CD4-positive, alpha-beta T cell treated with Interleukin-21 for 1 hour (primary cell): ENCODE results near the gene ENPP1.
"Not testable (repeated sequence)": the region's sequence is repeated elsewhere in the genome, so short reads cannot be mapped to it uniquely, and the experiment has no call there.

Source experiments
- DNase-seq: peaks from one replicate; pipeline ENCODE4 v3.0.0-alpha.2; 2020

The ENPP1 gene

DNA sequence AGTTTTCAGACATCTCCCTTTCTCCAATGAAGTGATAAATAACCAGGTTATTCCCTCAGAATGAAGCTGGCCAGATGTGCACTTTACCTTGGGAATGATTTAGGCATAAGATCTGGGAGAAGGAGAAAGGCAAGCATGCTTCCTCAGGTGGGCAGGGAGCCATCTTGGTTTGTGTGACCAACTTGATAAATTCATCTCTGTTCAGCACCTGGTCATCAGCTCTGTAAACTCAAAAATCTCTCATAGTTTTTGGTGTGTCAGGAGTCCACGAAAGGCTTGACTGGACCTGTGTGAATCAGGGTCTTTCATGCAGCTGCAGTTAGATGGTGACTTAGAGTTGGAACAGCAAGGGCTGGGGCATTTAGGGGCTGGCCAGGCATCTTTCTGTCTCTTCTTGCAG, 24.5 kb downstream of the ENPP1 start:
- DNase-seq, result no peak

DNA sequence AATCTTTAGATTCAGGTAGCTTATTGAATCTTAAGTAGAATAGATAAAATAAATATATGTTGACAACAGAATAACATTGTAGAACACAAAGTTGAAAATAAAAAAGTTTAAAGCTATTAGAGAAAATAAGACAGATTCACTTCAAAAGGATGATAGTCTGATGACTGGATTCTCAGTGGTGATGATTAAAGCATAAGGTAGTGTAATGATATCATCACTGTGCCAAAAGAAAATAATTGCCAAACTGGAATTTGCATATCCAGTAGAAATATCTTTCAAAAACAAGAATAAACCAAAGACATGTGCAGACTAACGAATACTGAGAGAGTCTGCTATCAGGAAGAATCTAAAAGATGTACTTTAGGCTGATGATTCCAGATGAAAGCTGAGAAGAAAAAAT, 30.2 kb downstream of the ENPP1 start:
- DNase-seq, result no peak

DNA sequence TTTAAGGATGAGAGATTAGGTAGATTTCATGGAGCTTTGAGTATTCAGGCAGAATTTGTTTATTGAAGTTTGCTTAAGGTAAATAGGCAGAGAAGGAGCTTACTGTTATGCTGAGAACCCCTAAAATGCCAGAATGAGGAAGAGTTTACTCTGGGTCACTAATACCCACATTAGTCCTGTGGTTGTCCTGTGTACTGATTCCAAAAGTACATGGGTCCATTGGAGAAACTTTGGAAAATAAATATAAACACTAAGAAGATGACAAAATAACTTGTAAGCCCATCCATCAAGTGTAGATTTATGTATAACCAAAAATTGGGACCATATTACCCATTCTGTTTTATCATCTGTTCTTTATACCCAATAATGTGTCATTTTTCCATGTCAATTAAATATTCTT, 31.6 kb downstream of the ENPP1 start:
- no peak for DNase-seq

DNA sequence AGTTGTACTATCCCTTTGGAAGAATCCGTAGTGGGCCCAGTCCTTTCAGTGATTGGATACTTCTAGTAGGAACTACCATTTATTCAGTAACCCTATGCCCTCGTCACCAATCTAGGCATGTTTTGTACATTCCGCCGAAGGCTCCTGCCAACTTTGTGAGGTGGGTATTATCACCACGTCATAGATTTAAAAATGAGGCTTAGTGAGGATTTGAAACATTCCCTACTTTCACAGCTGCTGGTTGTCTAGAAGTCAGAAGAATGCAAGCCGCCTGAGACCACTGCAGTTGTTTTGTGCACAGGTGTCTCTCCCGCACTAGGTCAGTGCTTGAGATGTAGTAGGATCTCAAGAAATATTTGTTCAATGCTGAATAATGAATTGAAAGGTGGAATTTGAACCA, 32.6 kb downstream of the ENPP1 start:
- no peak for DNase-seq

DNA sequence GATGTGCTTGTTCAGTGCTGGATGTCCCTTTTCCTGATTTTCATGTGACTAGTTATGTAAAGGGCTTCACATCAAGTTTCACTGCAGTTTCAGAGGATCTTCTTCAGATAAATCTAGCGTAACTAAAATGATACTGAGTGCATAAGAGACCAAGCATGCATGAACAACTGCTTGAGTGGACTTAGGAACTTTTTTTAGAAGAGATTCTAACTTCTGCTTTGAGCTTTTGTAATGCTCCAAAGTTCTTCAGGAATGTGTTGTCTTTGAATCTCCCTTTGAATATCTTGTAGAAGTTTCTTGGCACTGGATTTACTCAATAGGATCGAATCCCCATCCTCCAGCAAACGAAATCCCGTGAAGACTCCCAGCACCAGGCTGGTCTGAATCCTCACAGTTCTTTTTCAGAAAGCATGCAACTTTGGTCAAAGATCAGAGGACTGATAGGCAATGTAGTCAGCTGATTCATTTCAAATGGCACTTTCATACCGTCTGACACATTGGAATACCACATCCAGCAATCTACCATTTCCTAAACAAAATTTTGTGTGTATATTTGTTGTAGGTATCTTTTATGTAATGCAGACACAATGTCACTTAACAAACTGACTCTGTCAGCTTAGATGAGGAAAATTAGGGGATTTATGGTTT, 33.2 kb downstream of the ENPP1 start:
- no peak for DNase-seq

DNA sequence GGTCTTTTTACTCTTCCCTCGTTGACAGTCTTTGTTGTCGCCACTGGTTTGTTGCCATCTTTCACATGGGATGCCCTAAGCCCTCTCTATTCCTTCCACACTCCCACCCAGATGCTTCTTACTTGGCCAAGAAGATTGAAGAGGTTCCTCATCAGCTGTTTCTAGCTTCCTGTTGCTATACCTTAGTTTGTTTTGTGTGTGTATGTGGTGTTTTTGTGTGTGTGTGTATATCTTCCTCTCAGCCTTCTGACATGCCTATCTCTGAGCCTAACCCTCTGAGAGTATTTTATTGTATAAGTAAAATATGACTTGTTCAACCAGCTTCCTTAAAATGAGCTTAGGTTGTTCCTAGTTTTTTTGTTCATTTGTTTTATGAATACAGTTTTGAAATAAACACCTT, 35.9 kb downstream of the ENPP1 start:
- no peak for DNase-seq

DNA sequence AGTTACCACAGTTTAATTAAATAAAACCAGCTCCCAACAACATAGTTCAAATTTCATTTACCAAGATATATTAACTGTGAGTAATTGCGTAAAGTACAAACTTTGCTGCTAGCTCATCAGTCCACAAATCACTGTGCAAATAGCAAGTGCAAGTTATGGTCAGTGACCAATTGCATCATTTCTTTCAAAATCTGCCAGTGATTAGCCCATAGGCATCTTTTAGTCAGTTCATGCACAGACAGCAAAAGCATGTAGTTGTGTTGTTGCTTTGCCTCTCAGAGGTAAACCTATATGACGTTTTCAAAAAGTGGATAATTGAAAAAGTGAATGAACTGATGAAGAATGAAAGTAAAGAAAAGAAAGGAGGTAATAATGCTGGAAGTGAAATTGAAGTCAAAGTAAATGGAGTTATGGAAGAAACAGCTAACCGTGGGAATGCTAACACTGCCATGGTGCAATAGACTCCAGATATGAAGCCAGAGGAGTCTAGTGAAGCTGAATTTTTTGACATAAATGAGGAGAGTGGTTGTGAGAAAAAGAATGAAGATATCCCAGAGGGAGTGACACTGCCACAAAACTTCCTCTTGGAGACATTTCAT, 36.5 kb downstream of the ENPP1 start:
- no peak for DNase-seq

DNA sequence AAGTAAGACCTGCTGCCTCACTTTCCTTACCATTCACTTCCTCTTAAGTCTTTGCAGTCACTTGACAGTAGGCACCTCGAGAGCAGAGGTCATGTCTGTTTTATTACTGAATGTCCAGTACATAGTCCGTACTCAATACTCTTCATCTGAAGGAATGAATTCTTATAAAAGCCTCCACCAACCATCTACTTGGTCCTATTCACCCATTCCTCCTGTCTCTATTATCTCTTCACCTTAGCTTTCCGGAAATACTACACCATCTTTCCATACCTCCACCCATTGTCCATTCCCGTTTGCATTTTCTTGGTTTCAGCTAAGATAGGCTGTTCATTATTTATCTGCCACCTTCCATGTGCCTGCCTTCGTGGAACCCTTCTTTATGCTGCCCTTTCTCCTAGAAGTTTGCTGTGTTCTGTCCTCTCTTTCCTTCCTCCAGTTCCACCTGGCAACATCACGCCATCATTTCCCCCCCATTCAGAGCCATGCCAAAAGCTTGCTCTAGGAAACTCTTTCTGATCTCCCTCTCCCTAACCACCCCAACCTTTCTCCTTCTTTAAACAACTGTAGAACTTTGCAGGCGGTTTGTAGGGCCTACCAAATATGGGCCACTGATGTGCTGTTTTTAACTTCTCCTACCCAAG, 38.3 kb downstream of the ENPP1 start:
- no peak for DNase-seq

DNA sequence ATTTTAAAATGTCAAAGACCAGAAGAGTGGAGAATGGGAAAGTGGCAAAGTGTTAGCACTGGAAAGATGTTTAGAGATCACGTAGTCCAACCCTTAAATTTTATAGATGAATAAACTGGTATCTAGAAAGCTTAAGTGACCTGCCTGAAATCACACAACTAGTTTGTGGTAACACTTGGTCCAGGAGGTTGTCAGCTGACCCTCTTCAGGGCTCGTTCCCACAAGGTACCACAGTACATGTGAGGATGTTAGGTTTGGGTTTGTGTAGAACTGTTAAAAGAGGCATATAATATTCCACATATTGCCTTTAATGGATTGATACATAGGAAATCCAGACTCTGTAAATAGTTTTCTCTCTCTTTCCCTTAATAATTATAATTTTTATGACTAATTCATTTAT, 39.1 kb downstream of the ENPP1 start:
- DNase-seq, result no peak

DNA sequence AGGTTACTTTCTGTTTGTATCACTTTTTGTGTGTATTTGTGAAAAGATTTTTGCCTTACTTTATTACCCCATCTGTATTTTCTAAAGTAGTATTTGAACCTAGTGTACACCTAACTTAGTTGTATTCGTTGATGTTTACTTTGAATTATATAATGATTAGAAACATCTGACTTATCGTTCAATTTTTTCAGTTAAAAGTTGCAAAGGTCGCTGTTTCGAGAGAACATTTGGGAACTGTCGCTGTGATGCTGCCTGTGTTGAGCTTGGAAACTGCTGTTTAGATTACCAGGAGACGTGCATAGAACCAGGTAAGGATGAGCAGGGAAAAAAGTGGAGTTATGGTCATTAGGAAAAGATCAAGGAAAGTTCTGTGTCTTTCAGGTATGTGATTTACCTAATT, 42.0 kb downstream of the ENPP1 start:
- no peak for DNase-seq

DNA sequence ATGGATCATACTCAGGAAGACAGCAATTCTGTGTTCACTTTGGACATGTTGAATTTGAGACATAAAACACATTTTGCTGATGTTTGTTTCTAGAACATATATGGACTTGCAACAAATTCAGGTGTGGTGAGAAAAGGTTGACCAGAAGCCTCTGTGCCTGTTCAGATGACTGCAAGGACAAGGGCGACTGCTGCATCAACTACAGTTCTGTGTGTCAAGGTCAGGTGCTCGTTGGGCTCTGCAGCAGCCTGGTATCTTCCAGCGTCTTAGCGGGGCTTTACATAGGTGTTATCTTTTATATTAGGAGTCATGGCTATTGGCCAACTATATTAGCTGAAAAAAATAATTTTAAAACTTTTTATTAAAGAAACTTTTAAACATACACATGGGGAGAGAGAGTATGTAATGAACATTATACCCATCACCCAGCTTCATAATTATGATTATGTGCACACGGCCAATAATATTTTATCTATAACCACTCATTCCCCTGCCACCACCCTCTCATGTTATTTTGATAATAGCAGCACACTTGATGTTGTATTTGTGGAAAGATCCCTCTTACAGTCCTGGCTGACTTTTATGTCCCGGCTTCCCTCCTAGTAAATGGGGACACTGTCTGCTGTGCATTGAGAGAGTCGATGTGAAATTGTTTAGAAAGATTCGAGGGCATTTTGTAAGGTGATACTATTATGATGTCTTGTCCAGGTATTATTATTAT, 43.4 kb downstream of the ENPP1 start:
- no peak for DNase-seq

DNA sequence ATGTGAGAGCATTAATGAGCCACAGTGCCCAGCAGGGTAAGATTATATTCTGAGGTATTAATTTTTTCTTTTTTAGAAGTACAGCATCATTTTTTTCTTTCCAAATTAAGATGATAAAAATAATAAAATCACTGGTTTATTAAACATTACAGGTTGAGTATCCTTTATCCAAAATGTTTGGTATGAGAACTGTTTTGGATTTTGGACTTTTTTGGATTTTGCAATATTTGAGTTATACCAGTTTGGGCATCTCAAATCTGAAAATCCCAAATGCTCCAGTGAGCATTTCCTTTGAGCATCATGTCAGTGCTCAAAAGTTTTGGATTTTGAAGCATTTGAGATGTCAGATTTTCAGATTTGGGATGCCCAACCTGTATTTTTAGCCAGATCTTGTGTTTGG, 44.4 kb downstream of the ENPP1 start:
- no peak for DNase-seq

DNA sequence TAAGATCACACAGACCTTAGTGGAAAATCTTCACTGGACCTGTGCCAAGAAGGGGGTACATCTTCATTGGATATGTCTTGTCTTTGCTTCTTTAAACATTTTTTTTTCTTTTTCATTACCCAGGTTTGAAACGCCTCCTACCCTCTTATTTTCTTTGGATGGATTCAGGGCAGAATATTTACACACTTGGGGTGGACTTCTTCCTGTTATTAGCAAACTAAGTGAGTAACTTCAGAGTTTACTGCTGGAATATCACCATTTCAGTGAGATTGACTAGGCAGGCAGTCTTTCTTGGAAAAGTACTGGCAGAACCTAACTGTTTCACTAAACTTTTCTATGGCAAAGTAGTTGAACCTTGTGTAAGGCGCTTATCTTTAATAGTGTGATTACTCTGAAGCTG, 47.0 kb downstream of the ENPP1 start:
- DNase-seq, result no peak

DNA sequence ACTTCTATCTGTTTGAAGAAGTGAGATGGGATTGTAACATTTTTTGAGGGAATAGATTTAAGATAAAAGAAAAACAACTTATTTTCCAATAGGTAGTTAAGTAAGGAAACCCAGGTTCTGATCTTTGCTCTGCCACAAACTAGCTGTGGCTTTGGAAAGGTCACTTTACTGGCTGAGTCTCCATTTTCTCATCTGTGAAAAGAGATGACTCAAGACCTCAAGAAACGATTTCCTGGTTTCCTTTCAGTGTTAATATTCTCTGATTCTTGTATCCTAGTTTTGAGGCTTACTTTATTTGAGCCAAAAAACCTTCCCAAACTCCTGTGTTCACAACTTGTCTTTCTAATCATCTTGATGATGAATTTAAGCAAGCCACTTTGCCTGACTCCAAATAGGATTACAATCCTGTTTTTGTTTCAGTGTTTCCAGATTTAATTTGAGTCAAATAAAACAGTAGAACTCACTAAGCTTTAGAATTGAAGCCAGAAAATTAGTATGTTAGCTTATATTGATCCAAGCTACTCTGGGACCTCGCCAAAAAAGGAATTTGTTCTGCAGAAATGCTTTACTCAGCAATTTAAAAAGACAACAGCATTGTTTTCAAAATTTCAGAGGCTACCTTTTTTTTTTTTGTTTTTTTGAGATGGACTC, 51.1 kb downstream of the ENPP1 start:
- no peak for DNase-seq

DNA sequence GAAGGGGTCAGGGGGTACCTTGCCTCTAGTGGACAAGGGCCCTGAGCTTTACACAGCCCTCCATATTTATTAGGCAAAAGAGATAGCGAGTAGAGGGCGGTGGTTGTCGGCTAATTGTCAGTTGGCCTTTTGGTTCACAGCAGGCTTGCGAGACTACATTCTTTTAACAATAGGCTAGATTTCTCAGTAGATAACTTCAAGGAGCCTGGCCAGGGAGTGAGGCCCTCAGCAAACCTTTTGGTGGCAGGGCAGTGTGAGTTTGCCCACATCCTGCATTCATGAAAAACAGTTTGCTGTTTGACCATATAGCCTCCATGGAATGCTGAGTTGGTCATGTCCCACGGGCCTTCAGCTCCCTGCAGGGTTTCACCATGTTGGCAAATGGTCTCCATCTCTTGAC, 51.8 kb downstream of the ENPP1 start:
- DNase-seq, result not testable (repeated sequence)

DNA sequence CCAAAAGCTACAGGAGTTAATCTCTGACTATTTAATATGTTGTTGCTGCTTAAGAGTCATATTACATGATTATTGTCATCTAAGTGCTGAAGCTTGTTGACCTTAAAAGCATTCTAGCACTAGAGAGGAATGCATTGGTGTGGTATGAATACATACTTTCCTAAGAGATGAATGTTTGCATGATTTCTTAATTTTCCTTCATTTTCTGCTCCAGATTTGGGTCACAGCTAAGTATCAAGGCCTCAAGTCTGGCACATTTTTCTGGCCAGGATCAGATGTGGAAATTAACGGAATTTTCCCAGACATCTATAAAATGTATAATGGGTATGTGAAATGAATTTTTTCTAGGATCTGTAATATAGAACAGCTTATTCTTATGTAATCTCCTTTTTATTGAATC, 53.6 kb downstream of the ENPP1 start:
- no peak for DNase-seq

DNA sequence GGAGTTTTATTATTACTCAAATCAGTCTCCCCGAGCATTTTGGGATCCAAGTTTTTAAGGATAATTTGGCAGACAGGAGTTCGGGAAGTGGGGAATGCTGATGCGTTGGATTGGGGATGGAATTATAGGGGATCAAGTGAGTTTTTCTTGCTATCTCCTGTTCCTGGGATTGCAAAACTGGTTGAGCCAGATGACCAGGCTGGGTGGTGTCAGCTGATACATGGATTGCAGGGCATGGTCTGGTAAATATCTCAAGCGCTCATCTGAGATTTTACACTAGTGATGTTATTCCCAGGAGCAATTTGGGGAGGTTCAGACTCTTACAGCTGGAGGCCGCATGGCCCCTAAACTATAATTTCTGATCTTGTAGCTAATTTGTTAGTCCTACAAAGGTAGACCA, 54.7 kb downstream of the ENPP1 start:
- no peak for DNase-seq

DNA sequence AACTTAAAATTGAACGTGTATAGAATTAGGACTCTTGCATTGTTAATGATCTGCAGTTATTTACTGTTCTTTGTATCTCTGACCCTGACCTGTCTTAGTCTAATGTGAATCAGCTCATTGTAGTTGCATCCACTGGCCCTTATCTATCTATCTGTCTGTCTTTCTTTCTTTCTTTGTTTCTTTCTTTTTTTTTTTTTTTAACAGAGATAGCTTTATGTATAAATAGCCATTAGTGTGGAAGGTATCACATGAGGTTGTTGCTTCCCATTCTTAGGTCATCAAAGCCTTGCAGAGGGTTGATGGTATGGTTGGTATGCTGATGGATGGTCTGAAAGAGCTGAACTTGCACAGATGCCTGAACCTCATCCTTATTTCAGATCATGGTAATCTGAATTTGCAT, 59.9 kb downstream of the ENPP1 start:
- DNase-seq, result no peak

DNA sequence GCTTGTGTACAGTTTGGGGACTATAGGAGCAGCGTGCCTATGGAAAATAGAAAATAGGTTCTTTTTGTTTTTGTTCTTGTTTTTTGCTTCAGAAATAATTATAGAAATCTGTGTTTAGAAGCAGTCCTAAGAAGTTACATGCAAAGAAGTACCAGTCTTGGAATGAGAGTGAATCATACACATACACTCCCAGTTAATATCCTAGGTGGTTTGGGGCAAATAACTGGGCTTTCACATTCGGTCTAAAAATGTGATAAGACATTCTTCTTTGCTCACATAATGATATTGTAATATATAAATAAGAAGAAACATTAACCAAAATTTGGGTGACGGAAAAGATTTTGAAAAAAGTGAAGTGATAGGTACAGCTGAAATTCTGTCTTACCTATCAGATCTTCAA, 61.0 kb downstream of the ENPP1 start:
- no peak for DNase-seq

DNA sequence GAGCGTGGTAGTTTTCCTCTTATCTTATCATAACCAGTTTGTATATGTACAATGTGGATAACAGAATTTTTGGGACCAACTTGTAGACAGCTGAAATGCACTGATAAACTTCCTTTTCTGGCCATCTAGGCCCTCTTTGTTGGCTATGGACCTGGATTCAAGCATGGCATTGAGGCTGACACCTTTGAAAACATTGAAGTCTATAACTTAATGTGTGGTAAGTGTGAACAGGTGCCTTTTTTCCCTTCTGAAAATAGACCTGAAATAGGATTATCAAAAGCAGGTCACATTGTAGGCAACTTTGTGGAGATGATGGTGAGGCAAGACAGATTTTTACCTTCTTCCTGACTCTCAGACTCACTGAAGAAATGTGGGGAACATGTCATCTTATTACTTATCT, 67.8 kb downstream of the ENPP1 start:
- DNase-seq, result no peak

DNA sequence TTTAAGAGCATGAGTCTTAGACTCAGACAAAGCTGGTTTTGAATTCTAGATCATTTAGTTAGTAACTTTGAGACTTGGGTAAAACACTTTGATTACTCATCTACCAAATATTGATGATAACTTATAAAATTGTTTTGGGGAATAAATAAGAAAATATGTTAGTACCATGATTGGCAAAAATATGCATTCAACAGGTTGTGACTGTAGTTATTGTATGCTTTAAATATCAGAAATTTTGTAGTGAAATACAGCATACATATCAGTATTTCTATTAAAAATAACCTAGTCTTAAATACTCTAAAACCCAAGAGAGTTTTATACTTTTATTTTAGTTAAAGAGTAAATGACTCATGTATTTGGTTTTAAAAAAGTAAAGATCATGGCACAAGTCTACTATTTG, 68.7 kb downstream of the ENPP1 start:
- DNase-seq, result no peak

DNA sequence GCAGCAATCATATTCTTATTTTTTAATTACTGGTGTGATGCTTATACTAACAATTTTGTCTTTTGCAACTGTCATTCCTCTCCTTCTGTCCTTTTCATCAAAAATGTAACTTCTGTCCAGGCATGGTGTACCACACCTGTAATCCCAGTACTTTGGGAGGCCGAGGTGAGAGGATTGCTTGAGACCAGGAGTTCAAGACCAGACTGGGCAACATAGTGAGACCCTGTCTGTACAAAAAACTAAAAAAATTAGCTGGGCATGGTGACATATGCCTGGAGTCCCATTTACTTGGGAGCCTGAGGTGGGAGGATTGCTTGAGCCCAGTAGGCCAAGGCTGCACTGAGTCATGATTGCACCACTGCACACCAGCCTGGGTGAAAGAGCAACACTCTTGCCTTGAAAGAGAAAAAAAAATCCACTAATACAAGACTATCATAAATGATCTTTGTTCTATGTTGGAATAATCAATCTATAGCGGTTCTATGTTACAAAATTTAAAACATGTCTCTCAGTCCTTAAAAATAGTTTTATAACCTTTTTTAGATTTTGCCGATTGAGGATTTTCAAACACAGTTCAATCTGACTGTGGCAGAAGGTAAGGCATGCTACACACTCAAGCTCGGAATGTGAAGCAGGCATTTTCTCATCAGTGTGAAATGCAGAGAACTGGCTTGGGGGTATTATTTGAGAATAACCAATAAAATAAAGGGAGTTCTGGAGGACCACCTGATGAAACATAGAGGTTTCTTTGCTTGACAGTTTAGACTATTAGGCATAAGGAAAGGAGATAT, 70.4 kb downstream of the ENPP1 start:
- DNase-seq, result no peak

DNA sequence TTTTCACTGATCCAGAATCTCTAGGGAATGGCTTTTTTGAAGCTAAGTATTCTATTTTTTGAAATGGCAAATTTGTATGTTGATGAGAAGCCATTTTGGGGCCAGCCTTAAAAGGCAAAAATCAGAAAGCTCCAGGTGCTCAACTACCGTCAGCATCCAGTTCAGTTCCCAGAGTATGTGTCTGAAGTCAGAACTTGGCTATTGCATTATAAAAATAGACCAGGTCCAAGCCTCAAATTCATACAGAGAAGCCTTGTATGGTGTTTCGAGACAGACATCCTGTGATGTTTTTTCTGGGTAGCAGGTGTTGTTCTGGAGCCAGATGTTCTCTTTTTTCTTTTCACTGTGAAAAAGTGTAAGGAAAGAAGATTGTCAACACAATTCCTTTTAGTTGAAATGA, 75.2 kb downstream of the ENPP1 start:
- DNase-seq, result no peak
